HG03135 (cell line): ENCODE data around the gene CTNNA3.
"Not testable (repeated sequence)": the region's sequence is repeated elsewhere in the genome, so short reads cannot be mapped to it uniquely, and the experiment has no call there.

ENCODE experiments used
- ATAC-seq: cut with Tn5 transposase; IDR thresholded peaks from one replicate; pipeline ENCODE4 v1.9.1; 2021; ENCODE audit warnings: mild to moderate bottlenecking, moderate library complexity; ENCODE audit not compliant: unreplicated experiment

Gene CTNNA3

GRCh38 chr10:67696029-67696428 is at the start of gene CTNNA3:
Gene CTNNA3 (minus strand): TSS chr10:67696195.
- no peak for ATAC-seq

DNA sequence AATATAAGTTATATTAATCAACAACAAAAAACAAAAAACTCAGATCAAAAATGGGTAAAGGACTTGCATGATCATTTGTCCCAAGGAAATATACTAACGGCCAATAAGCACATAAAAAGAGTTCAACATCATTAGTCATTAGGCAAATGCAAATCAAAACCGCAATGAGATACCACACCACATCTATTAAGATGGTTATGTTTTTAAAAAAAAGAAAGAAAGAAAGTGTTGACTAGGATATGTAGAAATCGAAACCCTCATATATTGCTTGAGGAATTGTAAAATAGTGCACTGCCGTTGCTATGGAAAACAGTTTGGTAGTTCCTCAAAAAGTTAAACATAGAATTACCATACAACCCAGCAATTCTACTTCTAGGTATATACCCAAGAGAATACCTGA is 39.4 kb upstream of the CTNNA3 start:
- no peak for ATAC-seq

- no peak for ATAC-seq
These were observed 37.5 kb upstream of the CTNNA3 start for GRCh38 chr10:67733511-67733910.

DNA sequence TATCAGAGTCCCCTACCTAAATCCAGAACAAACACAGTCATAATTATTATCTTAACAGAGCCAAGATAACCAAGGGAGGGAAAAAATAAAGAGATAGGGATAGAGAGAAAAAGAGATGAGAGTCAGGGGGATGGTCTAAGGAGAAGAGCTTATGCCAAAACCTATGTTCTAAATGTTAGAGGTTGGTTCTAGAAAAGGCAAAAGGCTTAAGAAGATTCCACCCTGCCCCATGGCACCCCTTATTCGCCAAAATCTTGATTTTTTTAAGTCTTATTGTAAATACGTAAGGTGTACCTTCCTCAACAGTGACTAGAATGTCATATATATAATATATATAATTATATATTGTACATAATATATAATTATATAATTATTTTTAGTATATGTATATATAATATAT is 29.6 kb upstream of the CTNNA3 start:
- no peak for ATAC-seq

GRCh38 chr10:67723601-67724000 is 27.6 kb upstream of the CTNNA3 start:
- no peak for ATAC-seq

- no peak for ATAC-seq
These were observed 26.1 kb upstream of the CTNNA3 start for GRCh38 chr10:67722113-67722512.

DNA sequence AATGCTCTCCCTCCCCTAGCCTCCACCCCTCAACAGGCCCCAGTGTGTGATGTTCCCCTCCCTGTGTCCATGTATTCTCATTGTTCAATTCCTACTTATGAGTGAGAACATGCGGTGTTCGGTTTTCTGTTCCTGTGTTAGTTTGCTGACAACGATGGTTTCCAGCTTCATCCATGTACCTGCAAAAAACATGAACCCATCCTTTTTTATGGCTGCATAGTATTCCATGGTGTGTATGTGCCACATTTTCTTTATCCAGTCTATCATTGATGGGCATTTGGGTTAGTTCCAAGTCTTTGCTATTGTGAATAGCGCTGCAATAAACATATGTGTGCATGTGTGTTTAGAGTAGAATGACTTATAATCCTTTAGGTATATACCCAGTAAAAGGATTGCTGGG is 20.5 kb upstream of the CTNNA3 start:
- not testable (repeated sequence) for ATAC-seq

- no peak for ATAC-seq
These were observed 9.9 kb upstream of the CTNNA3 start for GRCh38 chr10:67705921-67706320.

- ATAC-seq, result not testable (repeated sequence)
These were observed 3.7 kb upstream of the CTNNA3 start for GRCh38 chr10:67699613-67700270.

DNA sequence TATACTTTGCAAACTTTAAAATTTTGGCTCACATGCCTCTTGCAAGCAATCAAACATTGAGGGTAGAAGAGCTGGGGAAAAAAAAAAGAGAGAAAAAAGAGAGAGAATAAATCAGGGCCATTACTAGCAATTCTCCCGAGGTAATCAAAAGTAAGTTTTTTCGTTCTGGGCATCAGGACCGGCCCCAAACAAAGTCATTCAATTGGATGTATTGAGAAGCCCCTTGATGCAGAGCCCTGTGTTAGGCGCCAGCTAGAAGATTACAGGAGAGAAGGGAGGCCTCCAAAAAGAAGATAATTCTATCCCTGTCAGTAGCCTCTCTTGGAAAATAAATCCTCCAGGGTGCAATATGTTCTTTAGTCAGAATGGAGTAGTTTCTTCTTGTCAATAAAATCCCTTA is 2.2 kb upstream of the CTNNA3 start:
- ATAC-seq, result no peak

DNA sequence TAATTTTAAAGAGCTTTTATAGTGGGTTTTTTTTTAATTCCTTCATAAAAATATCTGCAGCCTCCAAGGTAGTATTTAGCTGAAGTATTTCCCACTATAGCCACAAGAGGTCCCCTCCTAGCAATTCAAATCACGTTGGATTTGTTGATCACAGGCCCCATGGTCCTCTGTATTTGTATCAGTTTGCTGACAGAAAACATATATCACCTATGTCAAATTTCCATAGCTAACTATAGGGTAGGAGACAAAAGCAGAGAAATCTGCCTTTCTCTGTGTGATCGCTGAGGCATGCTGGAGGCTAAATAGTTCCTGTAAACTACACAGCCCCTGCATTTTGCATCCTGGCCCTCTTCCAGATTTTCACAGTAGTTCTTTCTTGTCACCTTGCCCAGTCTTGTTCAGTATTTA is 1.7 kb upstream of the CTNNA3 start:
- ATAC-seq, result peak; percentile 88

DNA sequence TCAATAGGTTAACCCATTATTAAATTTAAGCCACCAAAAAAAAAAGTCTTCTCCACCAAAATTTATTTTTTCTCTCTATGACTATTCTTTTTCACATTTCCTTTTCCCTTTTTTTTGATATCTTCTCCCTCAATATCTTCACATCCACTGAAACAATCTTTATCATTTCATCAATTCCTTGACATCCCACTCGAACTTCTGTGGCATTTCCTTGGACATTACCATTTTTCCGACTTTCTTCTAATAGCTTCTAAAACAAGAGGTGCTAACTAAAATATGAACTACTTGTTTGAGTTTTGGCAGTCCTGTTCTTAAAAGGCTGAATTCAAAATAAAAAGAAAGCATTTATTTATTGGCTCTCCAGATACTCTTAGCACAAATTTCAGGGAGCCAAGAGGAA is 684 bp upstream of the CTNNA3 start:
- no peak for ATAC-seq

DNA sequence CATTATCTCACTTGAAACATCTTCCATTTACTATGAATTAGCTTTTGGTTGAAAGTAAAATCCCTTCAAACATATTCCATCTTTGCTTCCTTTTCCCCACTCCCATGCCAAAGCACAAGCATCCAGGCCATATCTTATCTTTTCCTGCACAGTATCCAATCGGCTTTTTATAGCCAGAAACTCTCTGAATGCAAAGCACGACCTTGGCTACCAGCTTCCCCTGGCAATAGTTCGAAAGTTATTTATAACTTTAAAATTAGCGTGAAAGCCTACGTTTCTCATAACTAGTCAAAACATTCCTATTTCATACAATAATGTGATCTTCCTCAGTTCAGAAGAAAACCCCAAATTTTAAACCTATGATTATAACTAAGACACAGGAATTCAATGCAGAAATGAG is 440 bp downstream of the CTNNA3 start:
- no peak for ATAC-seq

GRCh38 chr10:67691861-67692260 is 4.1 kb downstream of the CTNNA3 start:
- not testable (repeated sequence) for ATAC-seq

- not testable (repeated sequence) for ATAC-seq
These were observed 5.5 kb downstream of the CTNNA3 start for GRCh38 chr10:67690540-67690939.

DNA sequence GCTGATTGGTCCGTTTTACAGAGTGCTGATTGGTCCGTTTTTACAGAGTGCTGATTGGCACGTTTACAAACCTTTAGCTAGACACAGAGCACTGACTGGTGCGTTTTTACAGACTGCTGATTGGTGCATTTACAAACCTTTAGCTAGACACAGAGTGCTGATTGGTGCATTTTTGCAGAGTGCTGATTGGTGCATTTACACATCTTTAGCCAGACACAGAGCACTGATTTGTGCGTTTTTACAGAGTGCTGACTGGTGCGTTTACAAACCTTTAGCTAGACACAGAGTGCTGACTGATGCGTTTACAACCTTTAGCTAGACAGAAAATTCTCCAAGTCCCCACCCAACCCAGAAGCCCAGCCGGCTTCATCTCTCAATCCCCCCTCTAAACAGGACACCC is 11.9 kb downstream of the CTNNA3 start:
- ATAC-seq, result not testable (repeated sequence)

- ATAC-seq, result no peak
These were observed 17.5 kb downstream of the CTNNA3 start for GRCh38 chr10:67678335-67678974.

DNA sequence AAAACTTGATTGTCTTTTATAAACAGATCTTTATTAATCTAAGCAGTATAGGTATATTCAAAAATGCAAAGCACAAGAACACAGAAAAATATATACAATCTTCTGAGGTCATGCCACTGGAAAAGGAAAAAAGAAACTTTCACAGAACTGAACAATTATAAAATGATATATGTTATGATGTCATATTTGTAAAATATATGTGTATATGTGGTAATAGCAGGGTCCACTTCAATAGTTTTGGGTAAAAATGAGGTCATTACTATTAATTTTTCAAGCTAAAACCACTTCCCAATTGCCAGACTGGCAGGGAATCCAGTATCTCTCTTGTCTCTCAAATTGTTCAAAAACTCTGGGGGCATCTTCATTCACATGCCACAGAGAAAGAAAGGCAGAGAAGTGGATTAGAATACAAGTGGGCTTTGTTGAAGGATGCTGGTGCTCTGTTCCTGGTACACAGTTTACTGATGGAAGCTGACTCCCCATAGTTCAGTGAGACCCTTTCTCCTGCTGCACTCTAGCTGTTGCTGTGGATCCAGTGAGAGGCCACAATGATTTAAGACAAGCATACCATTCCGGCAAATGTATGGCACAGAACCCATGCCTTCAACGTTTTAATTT is 19.7 kb downstream of the CTNNA3 start:
- no peak for ATAC-seq

GRCh38 chr10:67670401-67670800 is 25.6 kb downstream of the CTNNA3 start:
- no peak for ATAC-seq

GRCh38 chr10:67669978-67670377 is 26.0 kb downstream of the CTNNA3 start:
- ATAC-seq, result no peak

- ATAC-seq, result no peak
These were observed 27.5 kb downstream of the CTNNA3 start for GRCh38 chr10:67668448-67668847.

- ATAC-seq, result no peak
These were observed 29.0 kb downstream of the CTNNA3 start for GRCh38 chr10:67667035-67667425.
